Jurkat, Clone E6-1 (cell line): ENCODE results near the gene NRARP.

ENCODE experiments used
- DNase-seq: peaks from one replicate; pipeline ENCODE4 v3.0.0-alpha.2; 2011; ENCODE audit warnings: low read depth, low spot score
- H3K4me3 ChIP-seq: 2 replicates; pipeline ENCODE4 v1.5.1; 2011; ENCODE audit warnings: mild to moderate bottlenecking, low read length, control low read depth, moderate library complexity

The NRARP gene

DNA sequence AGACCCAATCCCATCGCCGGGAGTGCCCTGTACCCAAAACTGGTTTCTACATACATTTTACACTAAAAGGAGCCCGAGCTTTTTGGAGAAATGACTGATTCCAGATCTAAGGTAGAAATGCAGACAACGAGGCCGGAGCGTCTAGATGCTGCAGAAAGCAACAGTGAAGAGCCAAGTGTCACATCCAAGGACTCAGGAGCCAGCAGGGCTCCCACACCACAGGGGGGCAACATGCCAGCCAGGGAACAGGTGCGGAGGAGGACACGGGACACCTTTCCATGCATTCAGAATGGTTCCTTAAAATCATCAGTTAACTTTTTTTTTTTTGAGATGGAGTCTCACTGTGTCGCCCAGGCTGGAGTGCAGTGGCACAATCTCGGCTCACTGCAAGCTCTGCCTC is 23.1 kb upstream of the NRARP start:
- H3K4me3 ChIP-seq = no peak overlapping the region
- no peak for DNase-seq

GRCh38 chr9:137323531-137324331 is 21.7 kb upstream of the NRARP start:
- no peak for DNase-seq
- H3K4me3 ChIP-seq = no peak overlapping the region

GRCh38 chr9:137321726-137322361 is 19.8 kb upstream of the NRARP start:
- no peak overlapping the region for H3K4me3 ChIP-seq
- no peak for DNase-seq

DNA sequence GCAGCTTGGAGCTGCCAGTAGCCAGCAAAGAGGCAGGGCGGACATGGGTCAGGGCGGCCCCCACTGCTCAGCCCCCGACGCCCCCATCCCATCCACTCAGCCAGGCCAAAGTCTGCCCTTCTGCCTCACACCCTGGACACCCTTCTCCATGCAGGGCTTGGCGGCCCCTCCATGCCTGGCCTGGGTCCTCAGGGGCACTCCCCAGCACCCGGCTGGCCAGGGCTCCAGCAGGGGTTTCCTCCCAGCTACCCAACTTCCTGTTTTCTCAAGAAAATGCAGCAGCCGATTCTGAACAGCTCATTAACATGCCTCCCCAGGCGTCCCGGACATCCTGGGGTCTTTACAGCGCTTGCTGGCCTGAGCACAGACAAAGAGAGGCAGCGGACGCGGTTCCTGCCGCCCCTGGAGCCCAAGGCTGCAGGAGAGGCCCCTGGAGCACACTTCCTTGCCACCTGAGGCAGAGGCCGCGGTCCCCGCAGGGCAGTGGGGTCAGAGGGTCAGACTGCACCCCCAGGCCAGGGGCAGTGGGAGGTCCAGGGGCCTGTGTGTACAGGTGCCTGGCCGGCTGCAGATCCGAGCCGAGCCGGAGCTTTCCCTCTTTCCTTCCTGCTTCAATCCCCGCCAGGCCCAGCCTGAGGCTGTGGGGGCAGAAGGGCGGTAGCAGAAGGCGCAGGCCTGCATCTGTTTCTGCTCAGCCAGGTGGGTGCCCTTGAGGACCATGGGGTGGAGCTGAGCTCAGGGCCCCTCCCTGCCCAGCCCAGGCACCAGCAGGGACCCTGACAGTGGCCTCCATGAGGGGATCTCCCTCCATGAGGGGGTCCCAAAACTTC is 18.7 kb upstream of the NRARP start:
- no peak overlapping the region for H3K4me3 ChIP-seq
- no peak for DNase-seq

DNA sequence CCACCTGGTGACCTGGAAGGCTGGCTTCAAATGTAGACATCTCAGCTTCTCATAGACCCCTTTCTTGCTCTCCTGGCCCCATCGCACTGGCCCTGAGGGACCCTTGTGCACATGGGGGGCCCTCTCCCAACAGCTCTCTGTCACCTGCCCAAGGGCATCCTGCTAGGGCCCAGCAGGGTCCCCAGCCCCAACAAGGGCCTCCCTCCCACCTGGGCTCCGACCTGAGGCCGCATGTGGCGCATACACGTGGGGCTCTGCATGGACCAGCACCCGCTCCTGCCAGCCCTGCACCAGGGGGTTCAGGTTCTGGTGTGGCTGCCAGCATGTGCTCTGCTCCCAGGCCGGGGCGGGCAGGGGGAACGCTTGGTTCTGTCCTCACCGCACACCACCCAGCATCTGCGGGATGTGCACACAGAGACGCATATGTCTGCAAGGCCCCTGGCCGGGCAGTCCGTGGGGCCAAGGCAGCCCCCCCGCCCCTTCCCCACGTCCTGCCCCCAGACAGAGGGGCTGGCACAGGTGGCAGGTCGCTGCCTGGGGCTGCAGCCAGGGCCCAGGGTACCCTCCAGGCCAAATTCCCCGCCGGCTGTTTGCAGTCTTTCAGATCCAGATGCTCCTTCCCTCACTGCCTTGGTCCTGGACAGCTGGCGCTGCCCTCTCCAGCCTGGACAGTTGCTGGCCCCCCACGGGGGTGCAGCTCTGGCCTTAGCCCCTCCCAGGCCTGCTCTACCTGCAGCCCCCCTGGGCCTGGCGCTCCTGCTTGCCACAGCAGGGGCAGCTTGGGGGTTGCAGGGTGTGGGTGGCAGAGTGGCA is 17.9 kb upstream of the NRARP start:
- no peak for DNase-seq
- no peak overlapping the region for H3K4me3 ChIP-seq

- no peak for DNase-seq
Observed at GRCh38 chr9:137319011-137319738, 17.1 kb upstream of the NRARP start.

DNA sequence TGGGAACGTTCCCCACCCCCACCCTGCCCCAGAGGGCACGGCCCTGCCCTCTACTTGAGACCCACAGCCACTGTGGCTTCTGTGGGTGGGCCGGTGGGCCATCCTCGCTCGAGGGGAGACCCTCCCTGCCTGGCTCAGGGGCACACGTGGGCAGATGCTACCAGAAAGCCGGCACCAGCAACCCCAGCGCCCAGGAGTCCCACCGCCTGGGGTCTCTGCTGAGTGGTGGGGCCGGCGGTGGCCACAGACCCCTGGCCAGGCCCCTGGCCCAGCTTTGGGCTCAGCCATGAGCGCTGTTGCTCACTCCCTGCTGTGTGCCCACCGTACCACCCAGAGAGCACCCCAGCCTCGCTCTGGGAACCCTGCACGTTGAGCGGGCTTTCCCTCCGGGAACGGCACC is 16.5 kb upstream of the NRARP start:
- H3K4me3 ChIP-seq = no peak overlapping the region
- DNase-seq = no peak

More at GRCh38 chr9:137319011-137319738, 17.1 kb upstream of the NRARP start:
- H3K4me3 ChIP-seq = no peak overlapping the region

DNA sequence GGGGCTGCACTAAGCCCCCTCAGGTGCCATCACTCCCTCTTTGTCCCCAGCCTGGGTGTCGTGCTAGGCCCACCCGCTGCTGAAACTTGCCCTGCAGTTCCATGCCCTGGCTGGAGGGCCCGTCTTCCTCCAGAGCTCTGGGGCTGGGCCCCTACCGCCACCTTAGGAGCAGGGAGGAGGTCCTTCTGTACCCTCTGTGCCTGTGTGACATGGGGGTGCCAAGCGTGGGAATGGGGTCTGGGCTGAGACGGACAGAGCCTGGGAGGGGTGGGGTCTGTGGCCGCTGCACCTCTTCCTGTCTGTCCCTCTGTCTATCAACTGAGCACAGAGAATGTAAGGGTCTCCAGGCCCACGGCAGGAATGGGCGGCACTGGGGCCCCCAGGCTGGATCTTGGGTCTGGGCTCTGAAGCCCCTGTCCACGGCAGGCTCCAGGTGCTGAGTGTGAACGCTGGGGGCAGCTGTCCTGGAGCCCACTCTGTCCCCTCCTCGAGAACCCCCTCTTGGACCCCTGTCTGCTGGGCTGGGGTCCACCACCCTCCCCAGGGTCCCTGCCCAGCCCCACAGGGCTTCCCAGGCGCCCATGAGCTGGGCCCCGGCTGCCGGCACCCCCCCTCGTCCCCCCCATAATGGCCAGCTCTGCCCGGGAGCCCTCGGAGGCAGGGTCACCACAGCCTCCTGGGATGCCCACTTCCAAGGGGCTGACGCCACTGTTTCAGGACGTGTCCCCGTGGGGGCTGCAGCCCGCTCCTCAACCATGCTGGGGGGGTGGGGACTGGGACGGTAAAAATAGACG is 15.8 kb upstream of the NRARP start:
- H3K4me3 ChIP-seq = no peak overlapping the region
- no peak for DNase-seq

- no peak overlapping the region for H3K4me3 ChIP-seq
- no peak for DNase-seq
Observed at GRCh38 chr9:137317021-137317717, 15.1 kb upstream of the NRARP start.

DNA sequence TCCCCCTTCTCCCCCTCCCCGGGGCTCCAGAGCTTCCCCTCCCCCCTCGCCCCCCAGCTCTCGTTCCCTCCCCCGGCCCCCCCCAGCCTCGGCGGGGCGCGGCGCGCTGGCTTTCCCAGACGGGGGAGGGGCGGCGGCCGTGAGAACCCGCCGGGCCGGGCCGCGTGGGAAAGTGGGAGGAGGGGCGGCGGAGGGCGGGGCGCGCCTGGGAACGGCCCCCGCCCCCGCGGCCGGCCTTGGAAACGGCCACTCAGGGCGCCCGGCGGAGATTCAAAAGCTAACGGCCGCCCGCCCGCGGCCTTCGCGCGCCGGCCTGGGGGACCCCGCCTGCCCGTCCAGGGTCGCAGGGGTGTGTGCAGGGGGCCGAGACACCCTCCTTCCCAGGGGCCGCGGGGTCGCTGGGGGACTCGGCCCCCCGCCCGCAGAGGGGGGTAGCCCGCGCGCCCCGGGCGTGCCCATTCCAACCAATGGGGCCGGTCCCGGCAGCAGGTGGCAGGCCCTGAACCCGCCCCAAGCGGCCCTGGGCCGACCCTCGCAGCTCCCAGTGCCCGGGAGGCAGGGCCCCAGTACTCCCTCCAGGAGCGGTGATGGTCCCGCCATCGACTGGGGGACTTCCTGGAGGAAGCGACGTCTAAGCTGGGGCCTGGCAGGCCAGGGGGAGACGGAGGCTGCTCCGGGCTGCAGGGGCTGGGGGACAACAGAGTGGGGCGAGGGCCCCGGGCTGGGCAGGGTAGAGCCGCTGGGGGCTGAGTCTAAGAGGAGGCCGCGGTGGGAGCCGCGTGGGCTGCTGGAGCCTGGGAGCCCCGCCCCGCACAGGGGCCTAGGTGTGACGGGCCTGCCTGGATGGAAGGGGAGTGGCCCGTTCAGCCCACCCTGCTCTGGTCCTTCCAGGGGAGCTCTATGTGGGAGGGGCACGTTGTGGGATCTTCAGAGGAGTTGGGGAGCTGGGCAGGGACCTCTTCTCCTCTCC is 14.2 kb upstream of the NRARP start:
- H3K4me3 ChIP-seq = no peak overlapping the region
- no peak for DNase-seq

- DNase-seq = no peak
- no peak overlapping the region for H3K4me3 ChIP-seq
Observed at GRCh38 chr9:137315581-137316011, 13.5 kb upstream of the NRARP start.

GRCh38 chr9:137314561-137315560 is 12.8 kb upstream of the NRARP start:
- DNase-seq = no peak
- H3K4me3 ChIP-seq = no peak overlapping the region

- H3K4me3 ChIP-seq = no peak overlapping the region
- no peak for DNase-seq
Observed at GRCh38 chr9:137313956-137314560, 12.0 kb upstream of the NRARP start.

DNA sequence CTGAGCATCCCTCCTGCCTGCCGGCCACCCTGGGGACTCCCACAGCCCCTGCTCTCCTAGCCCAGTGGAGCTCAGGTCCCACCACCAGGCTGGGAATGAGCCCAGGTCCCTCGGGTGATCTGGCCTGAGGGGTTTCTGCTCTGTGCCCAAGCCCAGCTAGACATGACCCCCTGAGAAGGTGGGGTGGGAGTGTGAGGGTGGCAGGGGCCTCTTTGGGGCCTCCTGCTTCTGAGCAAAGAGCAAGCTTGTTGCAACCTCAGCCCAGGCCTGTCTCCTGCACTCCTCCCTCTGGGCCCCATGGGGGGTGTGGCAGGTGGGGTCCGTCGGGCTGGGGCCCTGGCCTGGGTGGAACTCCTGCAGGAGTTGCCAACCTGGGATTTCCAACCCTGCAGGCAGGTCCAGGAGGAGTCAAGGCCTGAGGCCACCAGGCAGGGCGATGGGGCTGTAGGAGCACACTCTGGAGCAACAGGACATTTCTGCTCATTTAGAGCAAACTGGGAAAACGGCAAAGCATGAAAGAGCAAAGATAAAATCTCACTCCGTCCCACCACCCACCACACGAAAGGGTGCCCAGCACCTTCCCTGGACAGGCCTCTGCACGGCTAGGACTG is 11.4 kb upstream of the NRARP start:
- no peak overlapping the region for H3K4me3 ChIP-seq
- DNase-seq = no peak
